ENCODE measurements around the gene CCDC74A. TPM values are rescaled to one million over a fixed set of nuclear protein-coding genes. Genes with fewer than 3 reads are reported as not detected.

The CCDC74A gene
- total and polyA plus RNA-seq, 9 of the 15 experiments (the other 6 are each of a cell fraction or from before 2014, with no cell fraction given): 1.1 to 38.1 (median 9.6) TPM

DNA sequence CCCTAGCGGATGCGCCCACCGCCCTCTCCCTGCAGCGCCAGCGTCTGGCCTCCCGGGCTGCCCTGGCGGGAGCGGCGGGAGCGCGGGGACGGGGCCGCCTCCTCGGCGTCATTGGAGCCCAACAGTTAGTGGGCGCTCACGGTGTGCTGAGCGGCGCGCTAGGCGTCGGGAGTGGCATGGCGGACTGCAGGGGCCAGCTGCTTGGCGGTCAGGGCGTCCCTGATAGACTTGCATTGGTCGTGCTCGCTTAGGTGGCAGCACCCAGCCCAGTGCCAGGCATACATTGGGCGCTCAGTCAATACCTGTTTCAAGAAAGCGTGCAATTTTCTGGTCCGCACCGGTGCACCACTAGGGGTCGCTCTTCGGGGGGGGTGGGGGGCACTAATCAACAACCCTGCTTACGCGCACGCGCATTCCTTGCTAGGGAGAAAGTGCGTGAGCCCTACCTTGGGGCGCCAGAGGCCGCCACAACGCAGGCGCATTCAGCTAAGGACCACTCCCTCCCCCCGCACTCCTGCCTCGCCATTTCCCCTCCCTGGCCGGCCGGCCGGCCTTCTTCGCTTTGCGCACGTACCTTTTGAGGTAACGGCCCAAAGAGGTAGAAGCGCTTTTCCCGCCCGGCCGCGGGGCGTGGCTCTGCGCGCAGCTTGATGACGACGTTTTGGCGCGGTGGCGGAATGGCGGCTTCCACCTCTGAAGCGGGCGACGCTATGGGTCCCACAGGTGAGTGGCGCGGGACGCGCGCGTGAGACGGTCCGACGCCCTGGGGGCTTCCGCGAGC, 35.1 kb upstream of the CCDC74A start (continued):
- TF ChIP-seq SAP30 (IDR thresholded peaks at IDR 0.05; ENCODE audit: borderline replicate concordance, insufficient read depth, low read depth, low read length, poor library complexity, severe bottlenecking) (peak; percentile 52), DMBX1 (CRISPR knock-in tag; IDR thresholded peaks at IDR 0.05; ENCODE audit: borderline replicate concordance) (no peak), ZNF778 (CRISPR knock-in tag; IDR thresholded peaks at IDR 0.05) (no peak), HIVEP1 (CRISPR knock-in tag; IDR thresholded peaks at IDR 0.05) (0 out of 2 replicates have a peak, but pooled peaks have one; percentile 21), NONO (IDR thresholded peaks at IDR 0.05; ENCODE audit: low read depth in 2 of 2, low read length in 1 of 2) (peak in 1 of 2 experiments; percentile 20; a peak in 1 of 4 replicates), RBM22 (IDR thresholded peaks at IDR 0.05; ENCODE audit: low read depth, low read length, poor library complexity, severe bottlenecking) (no peak), NR2C1 (IDR thresholded peaks at IDR 0.05) (no peak), NR2C1 (tag; IDR thresholded peaks at IDR 0.05) (no peak), CSDE1 (IDR thresholded peaks at IDR 0.05) (no peak; a peak in 1 of 4 replicates), TAL1 (IDR thresholded peaks at IDR 0.05) (no peak), JUNB (CRISPR knock-in tag; conservative IDR thresholded peaks at IDR 0.05) (no peak), KAT8 (IDR thresholded peaks at IDR 0.05; ENCODE audit: low read depth) (no peak), MTA2 (IDR thresholded peaks at IDR 0.05; ENCODE audit: low read depth) (no peak), ZNF253 (CRISPR knock-in tag; conservative IDR thresholded peaks at IDR 0.05) (no peak), SMAD3 (CRISPR knock-in tag; conservative IDR thresholded peaks at IDR 0.05) (no peak), ZNF551 (CRISPR knock-in tag; IDR thresholded peaks at IDR 0.05) (no peak), GABPB2 (CRISPR knock-in tag; conservative IDR thresholded peaks at IDR 0.05) (no peak), GABPA (tag; conservative IDR thresholded peaks at IDR 0.05; ENCODE audit: low read depth) (no peak)
- TF ChIP-seq, protein P1, sequence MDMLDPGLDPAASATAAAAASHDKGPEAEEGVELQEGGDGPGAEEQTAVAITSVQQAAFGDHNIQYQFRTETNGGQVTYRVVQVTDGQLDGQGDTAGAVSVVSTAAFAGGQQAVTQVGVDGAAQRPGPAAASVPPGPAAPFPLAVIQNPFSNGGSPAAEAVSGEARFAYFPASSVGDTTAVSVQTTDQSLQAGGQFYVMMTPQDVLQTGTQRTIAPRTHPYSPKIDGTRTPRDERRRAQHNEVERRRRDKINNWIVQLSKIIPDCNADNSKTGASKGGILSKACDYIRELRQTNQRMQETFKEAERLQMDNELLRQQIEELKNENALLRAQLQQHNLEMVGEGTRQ (CRISPR knock-in tag; IDR thresholded peaks at IDR 0.05): no peak
- TF ChIP-seq, protein P2, sequence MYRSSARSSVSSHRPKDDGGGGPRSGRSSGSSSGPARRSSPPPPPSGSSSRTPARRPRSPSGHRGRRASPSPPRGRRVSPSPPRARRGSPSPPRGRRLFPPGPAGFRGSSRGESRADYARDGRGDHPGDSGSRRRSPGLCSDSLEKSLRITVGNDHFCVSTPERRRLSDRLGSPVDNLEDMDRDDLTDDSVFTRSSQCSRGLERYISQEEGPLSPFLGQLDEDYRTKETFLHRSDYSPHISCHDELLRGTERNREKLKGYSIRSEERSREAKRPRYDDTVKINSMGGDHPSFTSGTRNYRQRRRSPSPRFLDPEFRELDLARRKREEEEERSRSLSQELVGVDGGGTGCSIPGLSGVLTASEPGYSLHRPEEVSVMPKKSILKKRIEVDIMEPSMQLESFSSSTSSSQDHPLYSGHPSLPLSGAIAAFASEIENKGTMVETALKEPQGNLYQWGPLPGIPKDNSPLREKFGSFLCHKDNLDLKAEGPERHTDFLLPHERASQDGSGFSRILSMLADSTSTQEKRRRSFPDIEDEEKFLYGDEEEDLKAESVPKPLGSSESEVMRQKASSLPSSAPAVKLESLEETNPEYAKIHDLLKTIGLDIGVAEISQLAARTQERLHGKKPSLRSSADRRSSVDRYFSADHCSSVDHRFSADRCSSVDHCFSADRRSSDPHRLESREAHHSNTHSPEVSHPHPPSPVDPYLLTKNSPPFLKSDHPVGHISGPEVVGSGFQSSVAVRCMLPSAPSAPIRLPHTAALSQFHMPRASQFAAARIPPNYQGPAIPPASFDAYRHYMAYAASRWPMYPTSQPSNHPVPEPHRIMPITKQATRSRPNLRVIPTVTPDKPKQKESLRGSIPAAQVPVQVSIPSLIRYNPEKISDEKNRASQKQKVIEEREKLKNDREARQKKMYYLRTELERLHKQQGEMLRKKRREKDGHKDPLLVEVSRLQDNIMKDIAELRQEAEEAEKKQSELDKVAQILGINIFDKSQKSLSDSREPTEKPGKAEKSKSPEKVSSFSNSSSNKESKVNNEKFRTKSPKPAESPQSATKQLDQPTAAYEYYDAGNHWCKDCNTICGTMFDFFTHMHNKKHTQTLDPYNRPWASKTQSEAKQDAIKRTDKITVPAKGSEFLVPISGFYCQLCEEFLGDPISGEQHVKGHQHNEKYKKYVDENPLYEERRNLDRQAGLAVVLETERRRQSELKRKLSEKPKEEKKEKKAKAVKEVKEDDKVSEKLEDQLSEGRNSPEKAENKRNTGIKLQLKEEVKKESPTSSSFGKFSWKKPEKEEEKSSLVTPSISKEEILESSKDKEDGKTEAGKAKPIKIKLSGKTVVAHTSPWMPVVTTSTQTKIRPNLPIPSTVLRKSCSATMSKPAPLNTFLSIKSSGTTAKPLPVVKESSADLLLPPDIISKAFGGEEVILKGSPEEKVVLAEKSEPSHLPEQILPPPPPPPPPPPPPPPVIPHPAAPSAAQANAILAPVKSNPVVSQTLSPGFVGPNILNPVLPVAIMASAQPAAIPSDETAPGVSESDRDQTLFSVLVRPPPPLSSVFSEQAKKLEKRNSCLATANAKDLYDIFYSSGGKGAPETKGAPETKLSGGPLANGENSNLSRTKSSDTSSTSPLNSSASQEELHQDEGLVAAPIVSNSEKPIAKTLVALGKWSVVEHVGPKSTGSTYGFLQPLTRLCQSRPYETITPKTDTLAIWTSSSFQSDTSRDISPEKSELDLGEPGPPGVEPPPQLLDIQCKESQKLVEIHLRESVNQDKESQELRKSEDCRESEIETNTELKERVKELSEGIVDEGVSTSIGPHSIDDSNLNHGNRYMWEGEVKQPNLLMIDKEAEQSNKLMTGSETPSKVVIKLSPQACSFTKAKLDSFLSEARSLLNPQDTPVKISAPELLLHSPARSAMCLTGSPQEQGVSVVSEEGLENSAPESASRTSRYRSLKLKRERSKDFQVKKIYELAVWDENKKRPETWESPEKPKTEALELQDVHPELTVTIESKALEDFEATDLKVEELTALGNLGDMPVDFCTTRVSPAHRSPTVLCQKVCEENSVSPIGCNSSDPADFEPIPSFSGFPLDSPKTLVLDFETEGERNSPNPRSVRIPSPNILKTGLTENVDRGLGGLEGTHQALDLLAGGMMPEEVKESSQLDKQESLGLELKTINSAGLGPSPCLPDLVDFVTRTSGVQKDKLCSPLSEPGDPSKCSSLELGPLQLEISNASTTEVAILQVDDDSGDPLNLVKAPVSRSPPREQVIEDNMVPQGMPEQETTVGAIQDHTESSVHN (IDR thresholded peaks at IDR 0.05; ENCODE audit: borderline replicate concordance in 1 of 2, low read depth in 1 of 2): no peak

All from K562 (cell line).